Measurements from ENCODE around the gene TOR1AIP1.

Gene TOR1AIP1

GRCh38 chr1:179917601-179918429, 35.7 kb downstream of the TOR1AIP1 start:
- no peak for TF ChIP-seq POLR2A (IDR thresholded peaks at IDR 0.05; ENCODE audit: low read depth, low read length)
- DNase-seq (ENCODE audit: insufficient read length, low spot score), result no peak
- FAIRE-seq, result no peak

GRCh38 chr1:179921472-179921871, 39.4 kb downstream of the TOR1AIP1 start:
- DNase-seq (ENCODE audit: insufficient read length, low spot score), result no peak
- no peak for FAIRE-seq
- TF ChIP-seq POLR2A (IDR thresholded peaks at IDR 0.05; ENCODE audit: low read depth, low read length), result no peak

DNA sequence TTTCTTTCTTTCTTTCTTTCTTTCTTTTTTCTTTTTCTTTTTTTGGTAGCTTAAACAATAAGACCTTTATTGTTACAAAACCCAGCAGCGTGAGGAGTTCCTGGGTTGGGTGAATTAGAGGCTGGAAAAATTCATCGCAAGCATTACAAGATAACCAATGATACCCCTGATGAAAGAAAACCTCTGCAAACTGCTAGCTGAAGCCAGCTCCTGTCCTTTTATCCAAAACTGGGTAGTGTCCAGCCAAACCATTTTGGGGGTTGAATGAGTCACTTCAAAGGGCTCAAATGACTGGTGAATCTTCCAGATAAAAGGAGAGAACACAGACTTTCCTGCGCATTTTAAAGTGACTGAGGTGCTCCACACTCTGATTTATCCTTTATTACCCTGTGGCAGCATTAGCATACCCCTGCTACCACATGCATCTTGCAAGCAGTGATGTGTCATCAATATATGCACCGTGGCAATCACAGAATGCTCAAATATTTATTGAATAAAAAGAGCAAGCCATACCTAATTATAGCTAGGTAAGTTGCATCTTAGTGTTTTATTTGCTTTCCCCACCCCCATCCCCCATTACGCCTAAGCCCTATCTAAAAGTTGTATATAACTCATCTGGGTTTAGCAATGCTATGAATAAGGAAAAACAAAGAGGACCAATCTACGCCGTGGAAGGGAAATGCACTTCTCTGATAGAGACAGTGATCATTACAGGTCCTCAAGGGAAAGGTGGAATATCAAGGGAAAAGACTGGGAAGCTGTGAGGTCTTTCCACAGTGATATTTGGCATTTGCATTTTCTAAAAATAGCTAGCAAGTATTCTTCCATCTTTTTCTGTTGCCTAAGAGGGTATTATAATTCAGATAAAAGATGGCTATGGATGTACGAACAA, 40.1 kb downstream of the TOR1AIP1 start:
- TF ChIP-seq POLR2A (IDR thresholded peaks at IDR 0.05; ENCODE audit: low read depth, low read length), result no peak
- no peak for DNase-seq (ENCODE audit: insufficient read length, low spot score)
- no peak for FAIRE-seq

GRCh38 chr1:179923029-179923428, 40.9 kb downstream of the TOR1AIP1 start:
- DNase-seq (ENCODE audit: insufficient read length, low spot score) (no peak), FAIRE-seq (no peak)
- no peak for TF ChIP-seq POLR2A (IDR thresholded peaks at IDR 0.05; ENCODE audit: low read depth, low read length)

DNA sequence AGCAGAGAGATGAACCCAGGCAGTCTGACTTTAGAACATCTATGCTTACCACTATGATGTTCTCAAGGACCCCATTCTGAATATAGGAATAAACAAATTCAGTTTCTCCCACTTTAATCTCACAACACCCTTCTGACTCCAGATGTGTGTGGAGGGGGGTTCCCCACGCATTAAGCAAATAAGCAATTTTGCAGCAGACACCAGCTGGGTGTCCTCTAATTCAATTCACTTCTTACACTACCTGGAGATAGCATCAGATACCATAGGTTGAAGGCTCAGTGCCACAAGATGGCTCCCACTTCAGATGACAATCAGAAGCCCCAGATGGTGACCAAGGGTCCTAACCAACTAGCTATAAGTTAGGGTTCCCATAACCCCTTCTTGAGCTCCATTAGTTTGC, 42.2 kb downstream of the TOR1AIP1 start:
- TF ChIP-seq POLR2A (IDR thresholded peaks at IDR 0.05; ENCODE audit: low read depth, low read length), result no peak
- FAIRE-seq, result no peak
- DNase-seq (ENCODE audit: insufficient read length, low spot score), result no peak

GRCh38 chr1:179925302-179925701, 43.2 kb downstream of the TOR1AIP1 start:
- TF ChIP-seq POLR2A (IDR thresholded peaks at IDR 0.05; ENCODE audit: low read depth, low read length), result no peak
- DNase-seq (ENCODE audit: insufficient read length, low spot score), result no peak
- FAIRE-seq, result no peak

DNA sequence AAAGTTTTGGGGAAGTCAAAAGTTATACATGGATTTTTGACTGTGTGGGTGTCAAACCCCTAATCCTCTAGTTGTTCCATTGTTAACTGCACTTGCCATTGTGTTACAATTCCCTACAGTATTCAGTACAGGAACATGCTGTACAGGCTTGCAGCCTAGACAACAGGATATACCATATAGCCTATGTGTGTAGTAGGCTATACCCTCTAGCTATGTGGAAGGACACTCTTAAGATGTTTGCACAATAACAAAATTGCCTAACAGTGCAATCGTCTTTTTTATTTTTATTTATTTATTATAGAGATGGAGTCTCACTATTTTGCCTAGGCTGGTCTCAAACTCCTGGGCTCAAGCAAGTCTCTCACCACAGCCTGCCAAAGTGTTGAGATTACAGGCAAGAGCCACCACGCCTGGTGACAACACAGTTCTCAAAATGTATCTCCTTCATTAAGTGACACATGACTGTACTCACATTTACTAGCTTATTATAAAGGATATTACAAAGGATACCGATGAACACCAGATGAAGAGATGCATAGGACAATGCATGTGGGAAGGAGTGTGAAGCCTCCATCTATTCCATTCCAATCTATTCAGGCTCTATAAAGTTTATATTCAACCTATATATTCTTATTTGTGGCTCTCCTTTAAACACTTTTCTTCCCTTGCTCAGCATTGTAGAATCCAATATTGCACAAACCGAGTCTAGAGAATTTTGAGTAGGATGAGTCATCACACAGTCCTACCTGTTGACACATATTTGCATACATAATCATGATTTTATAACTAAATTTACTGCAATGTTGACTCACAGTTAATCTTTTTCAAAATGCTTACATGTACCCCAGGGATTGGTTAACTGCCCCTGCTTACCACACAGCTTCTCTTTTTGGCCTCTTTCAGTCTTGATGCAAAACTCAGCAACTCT, 44.1 kb downstream of the TOR1AIP1 start:
- DNase-seq (ENCODE audit: insufficient read length, low spot score) (no peak), FAIRE-seq (peak; percentile 36)
- TF ChIP-seq POLR2A (IDR thresholded peaks at IDR 0.05; ENCODE audit: low read depth, low read length), result no peak

DNA sequence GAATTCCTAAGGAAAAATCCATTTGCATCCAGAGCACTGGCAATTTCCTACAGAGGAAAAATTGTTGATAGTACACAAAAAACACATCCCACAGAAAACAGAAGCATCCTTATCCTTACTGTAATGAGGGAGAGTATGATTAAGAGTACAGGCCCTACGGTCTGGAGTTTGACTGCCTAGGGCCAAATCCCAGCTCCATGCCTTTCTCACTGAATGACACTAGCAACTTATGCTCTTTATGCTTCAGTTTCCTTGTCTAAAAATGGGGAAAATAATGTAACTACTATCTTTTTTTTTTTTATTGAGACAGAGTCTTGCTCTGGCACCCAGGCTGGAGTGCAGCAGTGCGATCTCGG, 44.7 kb downstream of the TOR1AIP1 start:
- no peak for TF ChIP-seq POLR2A (IDR thresholded peaks at IDR 0.05; ENCODE audit: low read depth, low read length)
- no peak for FAIRE-seq

GRCh38 chr1:179929955-179930798, 48.1 kb downstream of the TOR1AIP1 start:
- DNase-seq (ENCODE audit: insufficient read length, low spot score), result no peak
- no peak for TF ChIP-seq POLR2A (IDR thresholded peaks at IDR 0.05; ENCODE audit: low read depth, low read length)
- FAIRE-seq, result no peak

More for the DNA sequence above, 44.7 kb downstream of the TOR1AIP1 start:
- DNase-seq (ENCODE audit: insufficient read length, low spot score), result no peak

DNA sequence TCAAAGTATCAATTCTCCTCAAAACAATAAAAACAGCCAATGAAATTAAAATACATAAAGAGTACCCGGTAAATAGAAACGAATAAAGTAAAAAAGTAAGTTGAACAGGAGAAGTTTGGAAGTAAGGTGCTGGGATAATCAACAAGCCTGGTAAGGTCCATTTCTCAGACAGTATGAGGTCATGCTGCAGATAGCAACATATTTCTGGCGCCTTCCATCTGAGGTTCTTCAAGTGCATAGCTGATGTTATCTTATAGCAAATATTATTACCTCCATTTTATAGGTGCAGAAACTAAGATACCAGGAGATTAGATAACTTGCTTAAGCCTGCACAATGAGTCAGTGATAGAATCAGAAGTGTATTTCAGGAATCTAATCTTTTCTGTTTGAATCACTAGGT, 48.8 kb downstream of the TOR1AIP1 start:
- DNase-seq (ENCODE audit: insufficient read length, low spot score), result no peak
- TF ChIP-seq POLR2A (IDR thresholded peaks at IDR 0.05; ENCODE audit: low read depth, low read length), result no peak
- FAIRE-seq, result no peak

DNA sequence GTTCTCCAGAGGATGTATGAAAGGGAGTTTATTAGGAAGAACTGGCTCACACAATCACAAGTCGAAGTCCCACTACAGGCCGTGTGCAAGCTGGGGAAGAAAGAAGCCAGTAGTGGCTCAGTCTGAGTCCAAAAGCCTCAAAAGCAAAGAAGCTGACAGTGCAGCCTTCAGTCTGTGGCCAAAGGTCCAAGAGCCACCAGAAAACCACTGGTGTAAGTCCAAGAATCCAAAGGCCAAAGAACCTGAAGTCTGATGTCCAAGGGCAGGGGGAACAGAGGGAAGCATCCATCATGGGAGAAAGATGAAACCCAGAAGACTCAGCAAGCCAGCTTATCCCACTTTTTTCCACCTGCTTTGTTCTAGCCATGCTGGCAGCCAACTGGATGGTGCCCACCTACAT, 51.1 kb downstream of the TOR1AIP1 start:
- no peak for FAIRE-seq
- no peak for TF ChIP-seq POLR2A (IDR thresholded peaks at IDR 0.05; ENCODE audit: low read depth, low read length)

GRCh38 chr1:179935909-179936496, 53.9 kb downstream of the TOR1AIP1 start:
- no peak for TF ChIP-seq POLR2A (IDR thresholded peaks at IDR 0.05; ENCODE audit: low read depth, low read length)
- DNase-seq (ENCODE audit: insufficient read length, low spot score) (no peak), FAIRE-seq (no peak)

More for the DNA sequence above, 51.1 kb downstream of the TOR1AIP1 start:
- DNase-seq (ENCODE audit: insufficient read length, low spot score), result no peak
